AG04450 (cell line): ENCODE data around the gene SHISA4. TPM values are rescaled to one million over a fixed set of nuclear protein-coding genes. Genes with fewer than 3 reads are reported as not detected.

Source experiments
- CTCF ChIA-PET: fragments of 300-600, 350-600 bp; formaldehyde crosslinking; extraction: SDS; loops from one replicate; lab custom pipeline; 2022; ENCODE audit warnings: antibody characterized with exemption, inconsistent platforms; lab: Charles Lee
- POLR2A ChIA-PET: fragments of 350-600 bp; formaldehyde crosslinking; extraction: SDS; loops from one replicate; lab custom pipeline; 2021; ENCODE audit warnings: antibody characterized with exemption, inconsistent platforms; lab: Yijun Ruan, JAX
- DNase-seq: peaks from one replicate; pipeline ENCODE4 v3.0.0-alpha.2; 2011; ENCODE audit warnings: low read depth, low spot score
- H3K27ac ChIP-seq: one replicate; pipeline ENCODE4 v1.5.1; 2012; ENCODE audit warnings: low read depth, low read length, control low read depth
- H3K27me3 ChIP-seq: one replicate; pipeline ENCODE4 v1.6.0; 2012; ENCODE audit warnings: low read length; ENCODE audit not compliant: control insufficient read depth, insufficient read depth
- H3K4me3 ChIP-seq: 2 replicates; pipeline ENCODE4 v1.5.1; 2011; ENCODE audit warnings: mild to moderate bottlenecking, low read depth, low read length, control low read depth
- H3K9me3 ChIP-seq: 2 replicates; pipeline ENCODE4 v1.5.1; 2012; ENCODE audit warnings: low read length; ENCODE audit not compliant: control insufficient read depth, insufficient read depth
- CTCF ChIP-seq: IDR thresholded peaks from 2 replicates; pipeline ENCODE4 v1.5.1; 2011; ENCODE audit warnings: low read depth, low read length, control low read depth, inconsistent platforms
- polyA plus RNA-seq: library from polyadenylated mRNA; depleted of rRNA; stranded (reverse); fragments of >200 nt; gene quantifications from 2 replicates; pipeline ENCODE4 v1.2.3, GENCODE V29; 2011

Gene SHISA4
- polyA plus RNA-seq, 1 experiment = 24.4 TPM

GRCh38 chr1:201861448-201861847 lies 27.2 kb upstream of the SHISA4 start:
- POLR2A ChIA-PET = no interaction called here
- CTCF ChIA-PET = interaction anchor here (0.6 to 1.0 kb wide), 2 partner anchors 16 to 341 kb away, joined by 3 to 6 read pairs; no protein-coding TSS in a partner anchor
- DNase-seq = no peak
- Histone ChIP-seq H3K9me3 (no peaks in the 10 kb centered on the region), H3K4me3 (no peak overlapping the region), H3K27ac (no peak overlapping the region), H3K27me3 (no peaks in the 10 kb centered on the region)
- TF ChIP-seq CTCF = no peak

- no peak for TF ChIP-seq CTCF
- Histone ChIP-seq H3K27me3 (no peaks in the 10 kb centered on the region), H3K27ac (peak overlapping the region; percentile 31), H3K9me3 (no peaks in the 10 kb centered on the region), H3K4me3 (no peak overlapping the region)
- ChIA-PET CTCF (interaction anchor here (1.5 to 4.9 kb wide), 3 partner anchors 25 to 103 kb away, joined by 3 to 15 read pairs (median 4); no protein-coding TSS in a partner anchor), POLR2A (no interaction called here)
- peak; percentile 55 for DNase-seq
These were observed 18.3 kb upstream of the SHISA4 start for GRCh38 chr1:201870397-201870796.

GRCh38 chr1:201874672-201875071 lies 14.0 kb upstream of the SHISA4 start:
- ChIA-PET POLR2A (no interaction called here), CTCF (interaction anchor here (0.7 to 2.9 kb wide), 5 partner anchors 22 to 344 kb away, joined by 3 to 10 read pairs (median 4); no protein-coding TSS in a partner anchor)
- no peak for TF ChIP-seq CTCF
- H3K4me3 ChIP-seq = no peak overlapping the region
- H3K27ac ChIP-seq = no peak overlapping the region
- H3K27me3 ChIP-seq = no peaks in the 10 kb centered on the region
- DNase-seq = no peak
- no peaks in the 10 kb centered on the region for H3K9me3 ChIP-seq

GRCh38 chr1:201876148-201876818 lies 12.4 kb upstream of the SHISA4 start:
- Histone ChIP-seq H3K27me3 (no peaks in the 10 kb centered on the region), H3K27ac (no peak overlapping the region), H3K4me3 (no peak overlapping the region), H3K9me3 (no peaks in the 10 kb centered on the region)
- DNase-seq = no peak
- TF ChIP-seq CTCF = peak; percentile 63
- CTCF ChIA-PET = interaction anchor here (0.7 to 7.1 kb wide), 7 partner anchors 11 to 346 kb away, joined by 3 to 33 read pairs (median 4); no protein-coding TSS in a partner anchor
- POLR2A ChIA-PET = interaction anchor here (0.5 kb wide), 1 partner anchor 44 kb away, joined by 4 read pairs; no protein-coding TSS in a partner anchor

- peak; percentile 74 for TF ChIP-seq CTCF
- Histone ChIP-seq H3K27me3 (no peaks in the 10 kb centered on the region), H3K9me3 (no peaks in the 10 kb centered on the region), H3K27ac (no peak overlapping the region), H3K4me3 (no peak overlapping the region)
- ChIA-PET POLR2A (interaction anchor here (0.5 to 1.2 kb wide), 3 partner anchors 9 to 79 kb away, joined by 3 to 8 read pairs (median 3); partner anchors contain the start of gene LMOD1), CTCF (interaction anchor here (0.5 to 8.4 kb wide), 24 partner anchors 9 to 366 kb away, joined by 3 to 61 read pairs (median 4); partner anchors contain the start of gene TIMM17A)
- no peak for DNase-seq
These were observed 10.8 kb upstream of the SHISA4 start for GRCh38 chr1:201877877-201878401.
